ENCODE data around the gene DNAJB6.

The DNAJB6 gene

DNA sequence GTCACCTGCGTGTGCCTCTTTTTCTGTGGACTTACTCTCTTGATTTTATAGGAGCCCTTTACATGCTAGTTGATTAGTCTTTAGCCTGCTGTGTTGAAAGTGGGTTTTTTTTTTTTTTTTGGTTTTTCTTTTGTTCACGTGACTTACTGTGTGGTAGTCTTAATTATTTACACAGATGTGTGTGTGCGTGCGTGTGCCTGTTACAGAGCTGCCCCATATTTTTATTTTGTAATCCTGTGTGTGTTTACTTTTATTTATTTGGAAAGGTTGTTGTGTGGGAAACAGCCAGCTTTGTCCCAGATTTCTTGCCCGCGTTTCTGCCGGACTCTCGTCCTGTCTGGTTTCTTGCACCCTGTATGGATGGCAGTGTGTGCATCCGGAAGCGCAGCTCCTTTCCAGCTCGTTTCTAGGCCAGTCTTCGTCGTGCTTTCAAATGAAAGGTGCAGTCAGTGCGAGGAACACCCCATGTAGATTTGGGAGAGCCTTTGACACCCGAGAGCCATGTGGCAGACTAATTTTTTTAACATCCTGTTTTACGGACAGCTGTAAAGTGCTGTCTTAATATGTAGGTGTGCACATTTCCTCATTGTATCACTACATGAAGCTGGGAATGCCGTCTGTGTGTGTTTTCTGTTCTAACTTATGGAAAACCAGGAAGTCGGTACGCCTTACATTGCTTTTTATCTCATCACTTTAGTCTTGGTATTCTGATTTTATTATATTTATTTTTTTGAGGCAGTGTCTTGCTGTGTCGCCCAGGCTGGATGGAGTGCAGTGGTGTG, 55.6 kb downstream of the DNAJB6 start:
- peaks cover 27% of the 10 kb centered on the region for H3K36me3 Mint-ChIP-seq
- no peak for ATAC-seq
- H3K4me3 Mint-ChIP-seq: no peak overlapping the region
- H3K4me1 Mint-ChIP-seq: peaks cover 12% of the 10 kb centered on the region
- H3K9me3 Mint-ChIP-seq: no peaks in the 10 kb centered on the region
- H3K27ac Mint-ChIP-seq: no peak overlapping the region
- H3K27me3 Mint-ChIP-seq: no peaks in the 10 kb centered on the region

DNA sequence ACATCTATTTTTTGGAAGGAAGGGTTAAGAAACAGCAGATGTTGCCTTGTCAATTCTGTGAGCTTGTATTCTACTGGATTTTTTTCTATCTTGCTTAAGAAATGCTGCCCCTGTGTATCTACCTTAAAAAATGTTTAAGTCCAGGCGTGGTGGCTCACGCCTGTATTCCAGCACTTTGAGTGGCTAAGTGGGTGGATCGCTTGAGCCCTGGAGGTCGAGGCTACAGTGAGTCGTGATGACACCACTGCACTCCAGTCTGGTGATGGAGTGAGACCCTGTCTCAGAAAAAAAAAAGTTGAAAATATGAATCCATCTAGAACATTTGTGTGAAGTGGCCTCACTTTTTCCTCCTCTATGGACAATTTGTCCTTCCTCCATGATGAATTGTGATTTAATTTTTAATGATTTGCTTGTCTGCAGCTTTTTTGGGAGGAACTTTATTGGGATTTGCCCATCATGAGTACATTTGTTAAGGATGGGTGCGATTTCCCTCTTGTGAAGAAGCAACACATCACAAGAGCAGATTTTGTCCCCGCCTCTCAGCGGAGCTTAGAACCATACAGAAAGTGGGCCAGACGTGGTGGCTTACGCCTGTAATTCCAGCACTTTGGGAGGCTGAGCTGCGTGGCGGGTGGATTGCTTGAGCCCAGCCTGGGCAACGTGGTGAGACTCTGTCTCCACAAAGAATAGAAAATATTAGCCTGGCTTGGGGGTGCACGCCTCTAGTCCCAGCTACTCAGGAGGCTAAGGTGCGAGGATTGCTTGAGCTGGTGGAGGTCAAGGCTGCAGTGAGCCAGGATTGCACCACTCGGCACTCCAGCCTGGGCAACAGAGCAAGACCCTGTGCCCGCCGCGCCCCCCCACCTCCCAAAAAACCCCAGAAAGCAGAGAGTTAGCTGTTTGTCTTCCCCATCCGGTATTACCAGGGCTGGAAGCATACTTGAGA, 57.7 kb downstream of the DNAJB6 start:
- Mint-ChIP-seq H3K9me3 (no peaks in the 10 kb centered on the region), H3K4me3 (no peak overlapping the region), H3K4me1 (peaks cover 20% of the 10 kb centered on the region), H3K27ac (no peak overlapping the region), H3K27me3 (no peaks in the 10 kb centered on the region), H3K36me3 (peaks cover 45% of the 10 kb centered on the region)
- no peak for ATAC-seq

GRCh38 chr7:157395206-157395605, 58.4 kb downstream of the DNAJB6 start:
- peaks cover 17% of the 10 kb centered on the region for H3K4me1 Mint-ChIP-seq
- H3K27ac Mint-ChIP-seq: no peak overlapping the region
- peaks cover 49% of the 10 kb centered on the region for H3K36me3 Mint-ChIP-seq
- no peaks in the 10 kb centered on the region for H3K9me3 Mint-ChIP-seq
- H3K27me3 Mint-ChIP-seq: no peaks in the 10 kb centered on the region
- H3K4me3 Mint-ChIP-seq: no peak overlapping the region
- ATAC-seq: no peak

DNA sequence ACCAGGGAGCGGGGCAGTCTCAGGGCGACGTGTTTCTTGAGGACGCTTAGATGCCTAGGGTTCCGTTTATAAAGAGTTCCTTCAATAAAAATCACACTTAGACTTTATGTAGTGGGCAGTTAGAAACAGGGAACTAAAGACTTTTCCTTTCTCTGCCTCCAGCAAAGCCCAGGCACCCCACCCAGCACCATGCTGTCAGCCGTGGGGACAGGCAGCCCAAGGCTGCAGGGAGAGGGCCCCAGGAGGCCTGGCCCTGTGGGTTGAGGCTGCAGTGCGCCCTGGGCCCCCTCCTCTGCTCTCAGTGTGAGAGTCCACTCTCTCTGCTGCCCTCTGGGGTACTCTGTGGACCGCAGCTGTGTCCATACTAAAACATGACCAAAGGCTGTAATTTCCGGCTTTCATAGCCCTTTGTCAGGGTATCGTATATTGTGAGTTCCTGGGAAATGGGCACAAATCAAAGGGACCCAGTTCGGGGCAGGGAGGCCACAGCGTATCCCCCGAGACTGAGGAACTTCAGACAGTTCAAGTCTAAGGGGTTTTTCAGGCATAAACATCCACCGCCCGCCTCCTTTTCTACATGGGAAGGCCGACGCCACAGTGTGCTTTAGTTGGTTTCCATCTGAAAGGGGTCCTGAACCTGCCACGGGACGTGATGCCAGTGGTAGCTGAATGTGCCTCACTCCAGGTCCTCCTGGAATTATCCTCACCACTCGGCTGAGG, 59.7 kb downstream of the DNAJB6 start:
- Mint-ChIP-seq H3K27ac (no peak overlapping the region), H3K27me3 (no peaks in the 10 kb centered on the region), H3K9me3 (no peaks in the 10 kb centered on the region), H3K4me1 (peaks cover 13% of the 10 kb centered on the region), H3K36me3 (peaks cover 53% of the 10 kb centered on the region), H3K4me3 (no peak overlapping the region)
- no peak for ATAC-seq

GRCh38 chr7:157397036-157397720, 60.4 kb downstream of the DNAJB6 start:
- Mint-ChIP-seq H3K4me1 (peaks cover 13% of the 10 kb centered on the region), H3K4me3 (no peak overlapping the region), H3K27ac (no peak overlapping the region), H3K9me3 (no peaks in the 10 kb centered on the region), H3K36me3 (peaks cover 56% of the 10 kb centered on the region), H3K27me3 (no peaks in the 10 kb centered on the region)
- no peak for ATAC-seq

GRCh38 chr7:157397731-157398691, 61.2 kb downstream of the DNAJB6 start:
- Mint-ChIP-seq H3K27ac (no peak overlapping the region), H3K4me3 (no peak overlapping the region), H3K4me1 (peaks cover 16% of the 10 kb centered on the region), H3K36me3 (peaks cover 54% of the 10 kb centered on the region), H3K27me3 (no peaks in the 10 kb centered on the region), H3K9me3 (no peaks in the 10 kb centered on the region)
- no peak for ATAC-seq

DNA sequence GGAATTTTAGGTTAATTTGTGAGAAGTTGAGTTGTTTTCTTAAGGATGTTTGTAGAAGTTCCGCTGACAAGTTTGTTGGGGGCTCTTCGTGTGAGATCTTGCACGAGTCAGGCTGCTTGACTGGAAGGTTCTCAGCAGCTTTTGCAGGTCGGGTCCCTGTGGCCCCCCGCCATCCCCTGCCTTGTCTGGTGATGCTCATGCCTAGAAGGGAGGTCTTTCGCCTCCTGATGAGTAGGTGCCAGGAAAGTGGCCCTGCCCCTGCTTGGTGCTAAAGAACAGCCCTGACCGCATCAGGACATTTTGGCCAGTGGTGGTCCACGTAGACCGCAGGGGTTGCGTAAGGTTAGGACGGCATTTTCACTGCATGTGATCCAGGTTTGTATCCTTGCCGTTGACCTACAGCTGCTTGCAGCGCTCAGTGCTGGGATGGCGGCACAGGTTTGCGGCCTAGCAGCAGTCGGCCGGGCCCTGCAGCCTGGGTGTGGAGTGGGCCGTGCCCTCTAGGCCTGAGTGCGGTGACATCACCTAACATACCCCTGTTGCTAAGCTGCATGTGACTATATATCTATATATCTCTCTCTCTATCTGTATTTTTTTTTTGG, 62.4 kb downstream of the DNAJB6 start:
- ATAC-seq: no peak
- Mint-ChIP-seq H3K4me3 (no peak overlapping the region), H3K27me3 (no peaks in the 10 kb centered on the region), H3K4me1 (peaks cover 18% of the 10 kb centered on the region), H3K27ac (no peak overlapping the region), H3K36me3 (peaks cover 57% of the 10 kb centered on the region), H3K9me3 (no peaks in the 10 kb centered on the region)

GRCh38 chr7:157400171-157400860, 63.5 kb downstream of the DNAJB6 start:
- Mint-ChIP-seq H3K4me3 (no peak overlapping the region), H3K4me1 (peaks cover 18% of the 10 kb centered on the region), H3K27ac (no peak overlapping the region), H3K9me3 (no peaks in the 10 kb centered on the region), H3K27me3 (no peaks in the 10 kb centered on the region), H3K36me3 (peaks cover 59% of the 10 kb centered on the region)
- ATAC-seq: peak; percentile 47

GRCh38 chr7:157401567-157402387, 65.0 kb downstream of the DNAJB6 start:
- H3K27ac Mint-ChIP-seq: no peak overlapping the region
- H3K4me3 Mint-ChIP-seq: no peak overlapping the region
- H3K27me3 Mint-ChIP-seq: no peaks in the 10 kb centered on the region
- H3K9me3 Mint-ChIP-seq: no peaks in the 10 kb centered on the region
- peaks cover 62% of the 10 kb centered on the region for H3K36me3 Mint-ChIP-seq
- no peak for ATAC-seq
- peaks cover 18% of the 10 kb centered on the region for H3K4me1 Mint-ChIP-seq

- H3K27ac Mint-ChIP-seq: no peak overlapping the region
- no peak overlapping the region for H3K4me3 Mint-ChIP-seq
- no peaks in the 10 kb centered on the region for H3K9me3 Mint-ChIP-seq
- peaks cover 64% of the 10 kb centered on the region for H3K36me3 Mint-ChIP-seq
- H3K4me1 Mint-ChIP-seq: peaks cover 16% of the 10 kb centered on the region
- H3K27me3 Mint-ChIP-seq: no peaks in the 10 kb centered on the region
- ATAC-seq: no peak
These were observed 65.5 kb downstream of the DNAJB6 start for GRCh38 chr7:157402388-157402703.

DNA sequence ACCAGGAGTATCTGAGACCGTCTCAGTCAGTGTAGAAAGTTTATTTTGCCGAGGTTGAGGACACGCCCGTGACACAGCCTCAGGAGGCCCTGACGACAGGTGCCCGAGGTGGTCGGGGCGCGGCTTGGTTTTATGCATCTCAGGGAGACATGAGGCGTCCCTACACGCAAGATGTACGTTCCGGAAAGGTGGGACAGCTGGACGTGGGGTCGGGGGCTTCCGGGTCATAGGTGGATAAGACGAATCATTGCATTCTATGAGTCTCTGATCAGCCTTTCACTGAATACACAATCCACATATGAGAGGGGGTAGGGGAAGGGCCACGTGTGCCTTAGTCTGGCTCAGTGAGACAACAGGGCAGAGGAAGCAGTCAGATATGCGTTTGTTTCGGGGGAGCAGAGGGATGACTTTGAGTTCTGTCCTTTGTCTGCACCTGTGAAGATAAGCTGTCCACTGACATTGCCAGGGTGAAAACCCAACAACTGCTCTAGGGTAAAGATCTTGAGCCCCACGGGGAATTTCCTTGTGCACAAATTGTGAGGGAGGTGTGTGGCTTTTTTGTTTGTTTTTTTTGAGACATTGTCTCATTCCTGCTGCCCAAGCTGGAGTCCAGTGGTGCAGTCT, 66.2 kb downstream of the DNAJB6 start:
- no peak for ATAC-seq
- Mint-ChIP-seq H3K9me3 (no peaks in the 10 kb centered on the region), H3K27me3 (no peaks in the 10 kb centered on the region), H3K36me3 (peaks cover 64% of the 10 kb centered on the region), H3K27ac (no peak overlapping the region), H3K4me3 (no peak overlapping the region), H3K4me1 (peaks cover 9% of the 10 kb centered on the region)

DNA sequence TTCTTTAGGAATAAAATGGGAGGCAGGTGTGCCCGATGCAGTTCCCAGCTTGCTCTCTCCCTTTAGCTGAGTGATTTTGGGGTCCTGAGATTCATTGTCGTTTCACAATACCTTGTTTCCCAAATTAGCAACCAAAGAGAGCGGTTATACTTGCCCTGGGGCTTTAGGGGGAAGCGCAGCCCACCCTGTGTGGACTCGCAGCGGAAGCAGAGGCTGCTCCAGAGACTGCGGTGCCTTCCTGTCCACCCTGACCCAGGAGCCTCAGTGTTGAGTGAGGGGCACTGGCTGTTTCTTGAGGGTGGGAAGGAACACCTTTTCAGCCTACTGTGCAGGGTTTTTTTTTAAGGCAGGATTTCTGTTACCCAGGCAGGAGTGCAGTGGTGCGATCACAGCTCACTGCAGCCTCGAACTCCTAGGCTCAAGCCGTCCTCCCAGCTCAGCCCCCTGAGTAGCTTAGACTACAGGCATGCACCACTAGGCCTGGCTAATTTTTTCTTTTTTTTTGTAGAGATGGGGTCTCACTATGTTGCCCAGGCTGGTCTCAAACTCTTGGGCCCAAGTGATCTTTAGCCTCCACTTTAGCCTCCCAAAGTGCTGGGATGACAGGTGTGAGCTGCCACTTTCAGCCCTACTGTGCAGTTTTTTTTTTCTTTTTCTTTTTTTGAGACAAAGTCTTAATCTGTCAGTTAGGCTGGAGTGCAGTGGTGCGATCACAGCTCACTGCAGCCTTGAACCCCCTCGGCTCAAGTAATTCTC, 67.0 kb downstream of the DNAJB6 start:
- no peak for ATAC-seq
- no peaks in the 10 kb centered on the region for H3K9me3 Mint-ChIP-seq
- H3K4me3 Mint-ChIP-seq: no peak overlapping the region
- peaks cover 63% of the 10 kb centered on the region for H3K36me3 Mint-ChIP-seq
- no peak overlapping the region for H3K27ac Mint-ChIP-seq
- no peaks in the 10 kb centered on the region for H3K27me3 Mint-ChIP-seq
- peaks cover 5% of the 10 kb centered on the region for H3K4me1 Mint-ChIP-seq
